HEK293T (cell line): ENCODE results near the gene TRIM15.

Experiments
- BHLHE40 ChIP-seq: fragments of 450-650 bp; IDR thresholded peaks from 2 replicates; pipeline ENCODE4 v1.6.1; 2016; ENCODE audit warnings: mild to moderate bottlenecking, moderate library complexity, borderline replicate concordance
- CTBP1 ChIP-seq: fragments of 450-650 bp; IDR thresholded peaks from 2 replicates; pipeline ENCODE4 v1.6.1; 2016; ENCODE audit warnings: borderline replicate concordance
- FOXA1 ChIP-seq: fragments of 450-650 bp; IDR thresholded peaks from 2 replicates; pipeline ENCODE4 v1.6.1; 2016; ENCODE audit warnings: mild to moderate bottlenecking
- FOXK2 ChIP-seq: fragments of 450-650 bp; IDR thresholded peaks from 2 replicates; pipeline ENCODE4 v1.6.1; 2016; ENCODE audit warnings: mild to moderate bottlenecking
- FOXM1 ChIP-seq: fragments of 450-650 bp; IDR thresholded peaks from 2 replicates; pipeline ENCODE4 v1.6.1; 2017; ENCODE audit warnings: mild to moderate bottlenecking, borderline replicate concordance
- HDGF ChIP-seq: fragments of 450-650 bp; IDR thresholded peaks from 2 replicates; pipeline ENCODE4 v1.6.1; 2017; ENCODE audit warnings: antibody characterized with exemption, borderline replicate concordance
- PKNOX1 ChIP-seq: fragments of 450-650 bp; IDR thresholded peaks from 2 replicates; pipeline ENCODE4 v1.6.1; 2016
- SP1 ChIP-seq: fragments of 450-650 bp; IDR thresholded peaks from 2 replicates; pipeline ENCODE4 v1.6.1; 2017
- SUZ12 ChIP-seq: fragments of 450-650 bp; IDR thresholded peaks from 2 replicates; pipeline ENCODE4 v1.6.1; 2016; ENCODE audit warnings: mild to moderate bottlenecking
- TARDBP ChIP-seq: fragments of 450-650 bp; IDR thresholded peaks from 2 replicates; pipeline ENCODE4 v1.6.1; 2016
- ZNF384 ChIP-seq: fragments of 450-650 bp; IDR thresholded peaks from 2 replicates; pipeline ENCODE4 v1.6.1; 2016

GRCh38 chr6:30121446-30122366 is 41.6 kb upstream of the TRIM15 start:
- TF ChIP-seq ZNF384 (no peak), FOXA1 (no peak), PKNOX1 (no peak), FOXK2 (no peak), BHLHE40 (no peak), HDGF (no peak), SP1 (no peak), FOXM1 (no peak), TARDBP (no peak), CTBP1 (no peak), SUZ12 (no peak)
